Skin of body (tissue), 2 donors: ENCODE results near the gene SNX14. TPM values are rescaled to one million over a fixed set of nuclear protein-coding genes. Genes with fewer than 3 reads are reported as not detected.
"Not testable (repeated sequence)": the region's sequence is repeated elsewhere in the genome, so short reads cannot be mapped to it uniquely, and the experiment has no call there.

Experiments
- DNase-seq: peaks from one replicate; lab custom pipeline; 2025; lab: John Stamatoyannopoulos, UW
- total RNA-seq: library from RNA; depleted of rRNA; stranded (reverse); fragments of >200 nt; gene quantifications from one replicate; pipeline ENCODE4 v1.2.3, GENCODE V29; 2014

The SNX14 gene
- total RNA-seq, 1 donor from 2014 or later = 102 TPM

DNA sequence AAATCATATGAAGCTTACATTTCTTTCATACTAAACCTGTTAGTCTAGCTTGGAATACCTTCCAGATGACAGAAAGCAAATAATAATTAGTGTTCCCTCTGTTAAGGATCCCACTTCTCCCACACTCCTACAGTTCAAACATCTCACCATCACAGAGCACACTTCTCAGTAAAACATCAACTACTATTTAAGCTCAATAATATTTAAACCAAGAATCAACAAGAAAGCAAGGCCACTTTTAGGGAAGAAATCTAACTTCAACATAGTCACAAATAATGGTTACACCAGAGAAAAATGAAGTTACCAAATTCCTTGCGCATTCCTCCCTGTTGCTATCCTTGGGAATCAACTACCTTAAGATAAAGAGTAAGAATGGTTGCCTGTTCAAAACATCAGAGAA lies 1.6 kb downstream of the SNX14 start:
- no peak for DNase-seq

DNA sequence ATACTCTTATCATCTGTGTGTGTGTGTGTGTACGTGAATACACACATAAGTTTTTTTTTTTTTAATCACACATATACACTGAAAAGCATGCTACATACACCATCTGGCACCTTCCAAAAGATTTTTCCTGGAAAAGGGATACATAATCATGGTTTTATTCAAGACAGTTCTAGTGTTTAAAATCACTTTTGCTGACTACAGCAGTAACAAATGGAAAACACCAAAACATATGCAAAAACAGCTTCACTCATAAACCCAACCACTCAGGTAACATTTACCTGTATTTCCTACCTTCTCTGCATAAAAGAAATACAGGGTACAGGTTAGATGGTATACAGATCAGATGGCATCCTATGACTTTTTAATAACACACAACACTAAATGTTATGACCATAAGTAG lies 2.5 kb downstream of the SNX14 start:
- no peak for DNase-seq

DNA sequence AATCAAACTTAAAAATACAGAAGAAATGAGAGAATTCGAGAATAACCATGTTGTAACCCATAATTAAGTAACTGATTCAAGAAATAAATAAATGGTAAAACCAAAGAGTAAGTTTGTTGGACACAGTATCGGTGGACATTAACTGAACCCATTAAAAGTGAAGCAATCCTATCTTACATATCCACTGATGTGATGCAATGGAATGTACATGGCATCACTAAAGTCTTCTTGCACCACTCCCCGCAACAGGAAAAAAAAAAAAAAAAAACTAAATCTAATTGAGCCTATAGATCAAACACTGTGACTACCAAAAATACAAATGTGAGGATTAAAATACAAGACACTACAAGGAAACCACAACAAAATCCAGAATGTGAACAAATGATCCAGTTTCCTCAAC lies 7.9 kb downstream of the SNX14 start:
- no peak for DNase-seq

DNA sequence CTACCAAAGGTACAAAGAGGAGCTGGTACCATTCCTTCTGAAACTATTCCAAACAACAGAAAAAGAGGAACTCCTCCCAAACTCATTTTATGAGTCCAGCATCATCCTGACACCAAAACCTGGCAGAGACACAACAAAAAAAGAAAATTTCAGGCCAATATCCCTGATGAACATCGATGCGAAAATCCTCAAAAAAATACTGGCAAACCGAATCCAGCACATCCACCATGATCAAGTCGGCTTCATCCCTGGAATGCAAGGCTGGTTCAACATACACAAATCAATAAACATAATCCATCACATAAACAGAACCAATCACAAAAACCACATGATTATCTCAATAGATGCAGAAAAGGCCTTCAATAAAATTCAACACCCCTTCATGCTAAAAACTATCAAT lies 10.8 kb downstream of the SNX14 start:
- not testable (repeated sequence) for DNase-seq

DNA sequence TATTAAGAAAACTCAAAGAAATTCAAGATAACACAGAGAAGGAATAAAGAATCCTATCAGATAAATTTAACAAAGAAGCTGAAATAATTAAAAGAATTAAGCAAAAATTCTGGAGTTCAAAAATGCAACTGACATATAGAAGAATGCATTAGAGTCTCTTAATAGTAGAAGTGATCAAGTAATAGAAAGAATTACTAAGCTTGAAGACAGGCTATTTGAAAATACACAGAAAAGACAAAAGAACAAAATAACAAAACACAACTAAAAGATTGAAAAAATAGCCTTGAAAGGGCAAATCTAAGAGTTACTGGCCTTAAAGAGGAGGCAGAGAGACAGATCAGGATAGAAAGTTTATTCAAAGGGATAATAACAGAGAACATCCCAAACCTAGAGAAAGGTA lies 12.1 kb downstream of the SNX14 start:
- DNase-seq = no peak

DNA sequence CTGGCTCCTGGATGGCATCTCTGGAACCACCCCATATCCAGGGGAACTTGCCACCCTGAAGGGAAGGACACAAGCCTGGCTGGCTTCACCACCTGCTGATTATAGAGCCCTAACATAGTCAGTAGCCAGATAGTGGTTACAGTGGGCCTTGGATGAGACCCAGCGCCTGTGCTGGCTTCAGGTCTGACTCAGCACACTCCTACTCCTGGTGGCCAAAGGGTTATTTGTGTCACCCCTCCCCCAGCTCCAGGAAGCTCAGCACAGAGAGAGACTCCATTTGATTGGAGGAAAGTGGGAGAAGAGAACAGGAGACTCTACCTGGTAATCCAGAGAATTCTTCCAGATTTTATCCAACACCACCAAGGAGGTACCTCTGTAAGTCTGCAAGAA lies 12.8 kb downstream of the SNX14 start:
- no peak for DNase-seq

DNA sequence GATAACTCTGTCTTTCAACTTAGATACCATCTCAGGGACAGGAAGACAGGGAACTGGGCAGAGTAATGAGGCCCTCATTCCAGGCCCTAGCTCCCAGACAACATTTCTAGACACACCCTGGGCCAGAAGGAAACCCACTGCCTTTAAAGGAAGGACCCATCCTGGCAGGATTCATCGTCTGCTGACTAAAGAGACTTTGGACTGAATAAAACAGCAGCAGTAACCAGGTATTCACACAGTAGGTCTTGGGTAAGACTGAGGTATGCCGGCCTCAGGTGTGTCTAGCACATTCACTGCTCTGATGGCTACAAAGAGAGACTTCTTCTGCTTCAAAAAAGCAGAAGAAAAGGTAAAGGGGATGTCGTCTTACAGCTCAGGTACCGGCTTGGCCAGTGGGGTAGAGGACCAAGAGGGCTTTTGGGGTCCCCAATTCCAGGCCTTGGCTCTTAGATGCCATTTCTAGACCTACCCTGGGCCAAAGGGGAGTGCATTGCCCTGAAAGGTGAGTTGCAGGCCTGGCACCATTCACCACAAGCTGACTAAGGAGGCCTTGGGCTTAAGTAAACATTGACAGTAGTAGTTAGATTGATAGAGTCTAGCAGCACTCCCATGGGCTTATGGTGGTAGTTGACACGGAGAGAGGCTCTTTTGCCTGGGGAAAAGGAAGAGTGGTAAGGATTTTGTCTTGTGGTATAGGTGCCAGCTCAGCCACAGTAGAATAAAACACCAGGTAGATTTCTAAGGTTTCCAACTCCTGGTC lies 13.4 kb downstream of the SNX14 start:
- DNase-seq = no peak

DNA sequence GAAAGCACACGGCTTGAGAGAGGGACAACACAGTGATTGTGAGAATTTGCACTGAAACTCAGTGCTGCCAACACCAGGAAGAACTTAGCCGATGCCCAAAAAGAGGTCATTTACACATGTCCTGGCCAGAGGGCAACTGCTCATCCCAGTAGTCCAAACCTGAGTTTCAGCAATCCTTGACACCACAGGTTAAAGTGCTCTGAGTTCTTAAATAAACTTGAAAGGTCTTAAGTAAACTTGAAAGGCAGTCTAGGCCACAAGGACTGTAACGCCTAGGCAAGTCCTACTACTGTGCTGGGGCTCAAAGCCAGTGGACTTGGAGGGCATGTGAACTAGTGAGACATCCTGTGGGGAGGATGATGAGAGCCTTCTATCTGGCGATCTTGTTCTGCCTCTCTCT lies 14.1 kb downstream of the SNX14 start:
- DNase-seq = no peak

DNA sequence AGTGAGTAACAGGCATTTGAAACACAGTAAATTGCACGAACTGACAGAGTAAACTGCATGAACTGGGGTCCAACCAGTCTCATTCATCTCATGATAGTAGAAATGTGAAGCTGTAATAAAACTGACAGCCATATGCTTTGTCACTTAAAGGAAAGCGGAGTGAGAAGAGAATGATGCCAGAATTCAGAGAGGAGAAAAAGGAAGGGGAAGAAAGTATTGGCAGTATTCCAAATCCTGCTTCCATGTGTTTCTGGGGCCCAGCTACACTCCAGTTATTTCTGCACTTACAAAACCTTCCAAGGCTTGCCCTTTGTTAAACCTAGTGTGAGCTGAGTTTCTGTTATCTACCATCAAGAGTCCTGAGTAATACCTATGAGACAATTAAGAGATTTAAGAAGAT lies 17.2 kb downstream of the SNX14 start:
- DNase-seq = no peak

DNA sequence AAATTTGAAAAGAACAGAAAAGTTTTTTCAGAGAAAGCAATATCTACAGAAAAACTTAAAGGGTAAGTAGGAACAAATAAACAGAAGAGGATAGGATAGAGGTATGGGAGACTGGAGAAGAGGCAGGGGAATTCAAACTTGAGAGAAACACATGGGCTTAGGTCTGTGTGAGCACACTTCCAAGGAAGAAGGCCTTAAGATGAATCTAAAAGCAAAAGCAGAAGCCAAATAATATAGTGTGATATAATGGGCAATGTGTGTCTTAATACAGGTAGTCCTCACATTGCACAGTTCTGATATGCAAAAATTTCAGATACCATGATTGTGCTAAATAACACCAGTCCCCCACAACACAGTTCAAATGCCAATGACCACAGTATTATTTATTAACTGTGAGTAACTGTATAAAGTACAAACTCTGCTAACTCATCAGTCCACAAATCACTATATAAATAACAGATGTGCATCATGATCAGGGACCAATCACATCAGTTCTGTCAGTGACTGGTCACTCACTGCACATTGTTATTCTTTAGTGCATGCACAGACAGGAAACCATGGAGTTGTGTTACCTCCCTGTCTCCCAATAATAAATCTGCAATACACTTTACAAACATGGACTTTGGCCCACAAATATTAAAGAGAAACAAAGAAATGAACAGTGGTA lies 18.6 kb downstream of the SNX14 start:
- no peak for DNase-seq

DNA sequence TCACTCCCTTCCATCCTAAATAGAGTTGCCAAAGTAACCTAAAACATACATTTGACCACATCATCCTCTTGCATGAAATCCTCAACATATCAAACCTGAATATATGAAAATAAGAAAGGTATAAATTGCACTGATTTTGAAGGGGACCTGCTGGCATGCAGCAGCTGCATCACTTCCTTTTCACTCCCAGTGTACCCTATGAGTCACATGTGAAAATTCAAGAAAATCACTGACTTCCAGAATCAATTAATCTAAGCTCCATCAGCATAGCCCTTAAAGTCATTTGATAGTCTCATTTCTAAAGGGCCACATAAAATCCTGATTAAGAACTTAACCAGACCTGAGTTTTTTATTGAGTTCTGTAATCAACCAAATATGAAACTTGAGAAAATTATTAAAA lies 24.3 kb downstream of the SNX14 start:
- no peak for DNase-seq

DNA sequence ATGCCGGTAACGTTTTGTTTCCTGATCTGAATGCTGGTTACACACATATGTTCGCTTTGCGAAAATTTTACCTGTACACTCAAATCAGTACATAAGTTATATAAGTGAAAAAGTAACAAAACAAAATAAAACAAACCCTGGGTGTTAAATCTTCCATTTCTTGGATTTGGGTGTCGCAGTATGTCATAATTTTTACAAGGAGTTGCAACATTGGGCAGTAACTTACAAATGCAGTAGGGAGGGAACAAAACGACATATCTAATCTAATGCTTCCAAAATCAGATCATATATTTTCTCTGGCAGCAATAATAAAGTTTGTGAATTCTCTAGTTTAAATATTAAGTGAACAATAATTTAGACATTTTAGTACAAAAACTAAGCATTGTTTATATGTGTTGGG lies 25.2 kb downstream of the SNX14 start:
- no peak for DNase-seq

DNA sequence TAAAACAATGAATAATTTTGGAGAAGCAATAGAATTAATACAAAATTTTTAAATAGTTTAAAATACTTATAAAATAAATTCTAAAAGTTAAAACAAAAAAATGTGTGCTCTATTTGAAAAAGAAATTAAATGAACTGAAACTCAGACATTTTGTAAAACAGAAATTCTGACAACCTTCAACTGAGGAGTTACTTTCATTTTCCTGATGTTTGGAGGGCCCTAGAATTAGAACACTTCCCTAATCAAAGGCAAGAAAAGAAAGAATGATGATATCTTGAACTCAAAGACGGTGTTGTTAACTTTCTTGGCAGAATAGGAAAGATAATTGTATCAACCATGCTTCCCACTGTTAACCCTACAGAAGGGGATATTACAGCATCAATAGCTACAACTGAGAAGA lies 27.9 kb downstream of the SNX14 start:
- DNase-seq = no peak

DNA sequence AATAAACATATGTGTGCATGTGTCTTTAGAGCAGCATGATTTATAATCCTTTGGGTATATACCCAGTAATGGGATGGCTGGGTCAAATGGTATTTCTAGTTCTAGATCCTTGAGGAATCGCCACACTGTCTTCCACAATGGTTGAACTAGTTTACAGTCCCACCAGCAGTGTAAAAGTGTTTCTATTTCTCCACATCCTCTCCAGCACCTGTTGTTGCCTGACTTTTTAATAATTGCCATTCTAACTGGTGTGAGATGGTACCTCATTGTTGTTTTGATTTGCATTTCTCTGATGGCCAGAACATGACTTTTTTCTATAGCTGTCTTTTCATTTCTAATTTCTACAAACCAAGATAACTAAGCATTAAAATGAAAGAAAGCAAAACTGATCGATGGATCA lies 29.4 kb downstream of the SNX14 start:
- not testable (repeated sequence) for DNase-seq

DNA sequence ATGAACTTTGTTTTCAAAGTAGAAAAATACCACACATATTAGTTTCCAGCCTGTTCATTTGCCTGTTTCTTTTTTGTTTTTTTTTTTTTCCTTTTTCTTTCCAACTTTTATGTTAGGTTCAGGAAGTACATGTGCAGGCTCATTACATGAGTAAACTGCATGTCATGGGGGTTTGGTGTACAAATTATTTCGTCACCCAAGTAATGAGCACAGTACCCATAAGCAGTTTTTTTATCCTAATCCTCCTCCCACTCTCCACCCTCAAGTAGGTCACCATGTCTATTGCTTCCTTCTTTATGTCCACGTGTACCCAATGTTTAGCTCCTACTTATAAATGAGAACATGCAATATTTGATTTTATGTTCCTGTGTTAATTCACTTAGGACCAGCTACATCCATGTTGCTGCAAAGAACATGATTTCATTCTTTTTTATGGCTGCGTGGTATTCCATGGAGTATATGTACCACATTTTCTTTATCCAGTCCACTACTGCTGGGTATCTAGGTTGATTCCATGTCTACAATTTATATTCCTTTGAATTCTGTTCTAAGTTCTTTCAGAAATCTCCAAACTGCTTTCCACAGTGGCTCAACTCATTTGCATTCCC lies 31.8 kb downstream of the SNX14 start:
- DNase-seq = no peak

DNA sequence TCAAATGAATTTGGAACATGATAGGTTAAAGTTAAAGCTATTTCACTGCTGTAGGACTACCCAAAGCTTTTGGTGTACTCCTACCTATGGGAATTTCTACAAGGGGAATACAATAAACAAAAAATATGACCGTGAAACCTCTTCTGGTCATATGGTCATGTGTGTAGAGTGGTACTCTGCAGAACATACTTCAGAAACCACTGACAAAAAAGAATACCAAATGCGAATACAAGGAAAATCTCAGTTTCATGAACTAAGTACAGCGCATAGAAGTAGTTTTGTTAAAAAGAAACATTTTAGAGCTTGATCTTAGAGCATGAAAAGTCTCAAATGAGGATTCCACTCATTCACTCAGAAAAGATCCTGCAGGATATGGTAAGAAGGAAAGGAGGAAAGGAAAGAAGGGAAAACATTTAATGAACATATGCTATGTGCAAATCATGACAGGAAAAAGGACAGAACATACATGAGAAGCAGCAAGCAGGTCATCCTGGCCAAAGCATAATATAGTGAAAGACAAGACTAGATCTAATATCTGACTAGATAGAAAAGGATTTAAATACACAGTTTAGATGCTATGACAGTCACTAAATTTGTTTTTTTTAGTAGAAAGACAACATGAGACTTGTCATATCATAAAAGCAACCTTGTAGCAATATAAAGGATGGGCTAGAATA lies 36.5 kb downstream of the SNX14 start:
- DNase-seq = no peak

DNA sequence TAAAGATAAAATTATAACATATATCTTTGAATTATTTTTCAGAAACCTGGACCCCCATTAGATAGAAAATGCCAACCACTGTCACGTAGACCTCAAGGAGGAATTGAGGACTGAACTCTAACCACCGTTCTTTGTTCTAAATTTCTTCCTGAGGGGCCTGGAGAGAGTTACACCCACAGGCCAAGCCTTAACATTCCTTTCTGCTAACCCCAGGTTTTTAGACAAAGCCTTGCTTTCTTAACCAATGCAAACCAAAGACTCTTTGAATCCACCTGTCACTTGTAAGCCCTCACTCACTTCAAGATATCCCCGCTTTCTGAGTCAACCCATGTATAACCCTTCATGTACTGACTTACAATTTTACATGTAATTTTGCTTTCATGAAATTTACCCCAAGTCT lies 41.0 kb downstream of the SNX14 start:
- DNase-seq = no peak

DNA sequence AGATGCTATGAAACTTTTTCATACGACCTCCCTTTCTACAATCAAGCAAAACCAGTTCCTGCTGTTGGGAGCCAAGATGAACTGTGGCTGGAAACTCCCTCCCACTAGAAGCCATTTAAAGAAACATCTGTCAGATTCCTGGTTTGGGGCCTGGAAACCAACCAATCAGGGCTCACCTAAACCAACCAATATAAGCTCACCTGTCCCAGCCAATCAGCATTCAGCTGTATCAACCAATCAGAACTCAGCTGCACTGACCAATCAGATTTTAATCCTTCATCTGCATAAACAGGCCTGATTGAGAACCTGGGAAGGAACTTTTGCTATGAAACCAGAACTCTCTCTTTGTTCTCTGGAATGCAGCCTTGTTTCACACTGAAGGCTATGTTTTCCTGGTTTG lies 42.4 kb downstream of the SNX14 start:
- no peak for DNase-seq

DNA sequence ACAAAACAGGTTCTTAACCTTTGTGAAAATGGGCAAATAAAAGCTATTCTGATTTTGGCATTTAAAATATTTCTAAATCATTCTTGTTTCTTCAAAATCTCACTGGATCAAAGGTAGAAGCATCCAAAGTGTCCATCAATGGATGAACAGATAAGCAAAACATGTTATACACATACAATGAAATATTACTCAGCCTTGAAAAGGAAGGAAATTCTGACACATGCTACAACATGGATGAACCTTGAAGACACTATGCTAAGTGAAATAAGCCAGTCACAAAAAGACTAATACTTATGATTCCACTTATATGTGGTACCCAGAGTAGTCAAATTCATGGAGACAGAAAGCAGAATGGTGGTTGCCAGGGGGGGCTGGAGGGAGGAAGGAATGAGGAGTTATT lies 45.9 kb downstream of the SNX14 start:
- DNase-seq = no peak

DNA sequence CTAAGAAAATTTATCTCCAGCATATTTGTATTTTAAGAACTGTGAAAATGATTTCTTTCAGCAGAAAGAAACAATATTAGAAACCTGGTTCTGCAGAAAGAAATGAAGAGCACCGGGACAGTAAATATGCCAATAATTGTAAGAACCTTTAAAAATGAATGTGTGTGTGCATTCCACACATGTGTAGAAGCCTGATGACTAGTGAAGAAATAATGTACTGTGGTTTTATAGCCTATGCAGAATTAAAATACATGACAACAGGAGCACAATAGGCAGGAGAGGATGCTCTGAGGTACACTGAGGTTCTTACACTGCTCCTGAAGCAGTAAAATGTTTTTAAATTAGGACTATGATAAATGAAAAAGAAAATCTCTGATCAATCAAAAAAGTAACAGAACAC lies 48.9 kb downstream of the SNX14 start:
- no peak for DNase-seq

DNA sequence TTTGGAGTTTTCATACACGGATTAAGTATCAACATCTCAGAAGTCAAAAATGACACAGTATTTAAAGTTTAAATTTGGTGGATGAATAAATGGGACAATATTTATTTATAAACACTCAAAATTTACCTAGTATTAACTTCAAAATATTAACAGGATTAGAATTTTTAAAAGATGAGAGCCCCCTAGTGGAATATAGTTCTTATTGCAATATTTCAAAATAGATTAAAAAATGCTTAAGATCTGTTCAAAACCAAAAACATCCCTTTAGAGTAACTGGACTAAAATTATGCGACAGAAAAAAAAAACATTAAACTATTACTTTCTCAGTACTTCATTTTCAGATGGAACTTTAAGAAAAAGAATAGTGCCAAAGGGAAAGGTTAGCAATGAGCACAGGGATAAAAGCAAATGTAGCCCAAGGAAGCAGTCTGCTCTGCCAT lies 56.6 kb downstream of the SNX14 start:
- DNase-seq = no peak

DNA sequence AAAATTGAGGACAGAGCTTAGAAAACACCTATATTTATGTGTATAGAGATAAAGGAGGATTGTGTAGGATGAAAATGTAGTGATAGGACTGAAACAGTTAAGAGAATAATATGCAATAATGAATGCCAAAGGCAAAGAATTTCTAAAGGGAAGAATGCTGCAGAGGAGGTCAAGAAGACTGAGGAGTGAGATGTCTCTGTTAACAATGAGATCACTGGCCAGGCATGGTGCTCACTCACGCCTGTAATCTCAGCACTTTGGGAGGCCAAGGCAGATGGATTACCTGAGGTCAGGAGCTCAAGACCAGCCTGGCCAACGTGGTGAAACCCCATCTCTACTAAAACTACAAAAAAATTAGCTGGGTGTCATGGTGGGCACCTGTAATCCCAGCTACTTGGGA lies 69.4 kb downstream of the SNX14 start:
- DNase-seq = not testable (repeated sequence)
